NCI-H774 (cell line): ENCODE data around the gene PMFBP1.
"Not testable (repeated sequence)": the region's sequence is repeated elsewhere in the genome, so short reads cannot be mapped to it uniquely, and the experiment has no call there.

Source experiments
- DNase-seq: peaks from one replicate; lab custom pipeline; 2025; lab: John Stamatoyannopoulos, UW

Gene PMFBP1

DNA sequence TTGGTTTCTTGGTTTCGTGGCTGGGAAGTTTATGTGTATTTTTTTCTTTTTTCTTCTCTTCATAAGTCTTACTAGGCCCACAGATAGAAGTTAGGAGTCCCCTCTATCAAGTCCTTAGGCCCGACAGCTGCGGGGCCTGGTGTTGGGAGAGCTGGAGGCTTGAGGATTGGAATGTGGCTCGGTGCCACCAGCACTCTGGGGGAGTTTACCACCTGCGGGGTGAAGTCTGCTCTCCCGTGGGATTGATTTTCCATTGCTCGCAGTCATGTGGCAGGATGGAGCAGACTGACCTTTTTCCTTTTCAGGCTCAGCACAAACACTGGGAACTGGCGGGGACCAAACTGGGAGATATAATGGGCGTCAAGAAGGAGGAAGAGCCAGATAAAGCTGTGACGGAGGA lies 70.8 kb downstream of the PMFBP1 start:
- no peak for DNase-seq

DNA sequence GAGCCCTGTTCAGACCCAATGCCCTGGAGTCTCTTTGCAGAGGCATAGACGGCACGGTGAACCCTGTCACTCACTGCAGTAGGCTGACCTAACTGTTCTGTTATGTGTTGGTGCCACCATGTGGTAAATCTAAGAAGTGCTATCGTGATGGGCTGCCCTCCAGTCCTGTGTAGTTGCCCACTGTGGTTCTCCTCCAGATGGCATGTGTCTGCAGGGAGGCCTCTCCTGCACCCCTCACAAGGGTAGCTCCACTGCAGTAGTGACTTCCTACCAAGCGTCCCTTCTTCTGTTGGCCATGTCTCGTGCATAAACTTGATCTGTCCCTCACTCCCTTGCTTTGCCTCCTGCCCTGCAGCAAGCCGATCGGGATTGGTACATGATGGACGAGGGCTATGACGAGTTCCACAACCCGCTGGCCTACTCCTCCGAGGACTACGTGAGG lies 72.6 kb downstream of the PMFBP1 start:
- no peak for DNase-seq

- no peak for DNase-seq
These were observed 73.0 kb downstream of the PMFBP1 start for GRCh38 chr16:72098936-72099335.

DNA sequence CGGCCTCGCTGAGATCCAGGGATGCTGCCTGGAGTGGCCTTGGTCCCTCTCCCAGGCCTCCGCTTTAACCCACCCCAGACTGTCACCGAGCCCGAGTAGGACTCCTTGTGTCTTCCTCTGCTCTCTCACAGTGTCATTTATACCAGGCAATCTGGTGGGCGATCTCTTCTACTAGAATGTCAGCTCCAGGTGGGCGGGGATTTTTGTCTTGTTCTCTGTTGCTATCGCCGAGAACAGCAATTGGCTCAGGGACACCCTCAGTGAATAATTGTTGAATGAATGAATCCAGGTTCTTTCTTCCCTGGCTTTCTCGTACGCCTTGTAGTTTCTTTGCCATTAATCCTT lies 77.7 kb downstream of the PMFBP1 start:
- no peak for DNase-seq

DNA sequence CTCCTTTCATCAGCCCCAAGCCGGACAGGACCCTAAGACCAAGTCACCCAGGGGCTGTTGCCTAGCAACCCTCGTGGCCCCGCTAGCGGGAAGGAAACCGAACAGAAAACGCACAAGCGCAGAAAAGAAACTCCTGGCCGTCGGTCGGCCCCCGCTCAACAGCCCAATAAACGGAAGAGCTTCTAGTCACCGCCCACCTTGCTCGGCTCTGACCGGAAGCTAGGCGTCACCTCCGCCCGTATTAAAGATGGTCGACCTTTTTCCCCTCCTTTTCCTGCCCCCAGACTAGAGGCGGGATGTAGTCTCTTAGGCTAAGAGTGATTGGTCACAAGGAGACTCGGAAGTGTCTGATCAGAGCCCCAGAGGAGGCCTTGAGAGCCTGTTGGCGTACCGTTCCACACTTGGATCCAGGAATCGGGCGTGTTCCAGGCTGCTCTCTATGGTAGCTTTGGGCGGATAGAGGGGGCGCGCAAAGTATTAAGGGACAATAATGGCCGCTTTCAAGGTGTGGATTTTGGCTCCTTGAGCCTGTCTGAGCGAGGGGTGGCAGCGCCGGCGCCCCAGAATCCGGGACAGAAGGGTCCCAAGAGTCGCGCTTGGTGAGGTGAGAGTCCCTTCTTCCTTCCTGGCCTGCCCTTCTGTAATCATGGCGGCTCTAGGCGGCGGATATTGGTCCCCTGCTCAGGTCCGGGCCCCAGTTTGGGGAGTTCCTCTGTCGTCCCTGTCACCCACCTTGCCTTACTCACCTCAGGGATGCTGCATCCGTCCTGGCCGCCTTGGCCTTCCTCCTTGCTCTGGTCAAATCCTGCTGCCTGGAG lies 78.3 kb downstream of the PMFBP1 start, which contains the start of the genes DHX38 and TXNL4B:
Gene DHX38 (plus strand): TSS at position 400 of the 818 bp plus-strand sequence. CDS start 2,311 bp downstream, outside the sequence.
Gene TXNL4B (minus strand): TSS at position 173 of the 818 bp plus-strand sequence. CDS start 2,871 bp downstream, outside the sequence.
- DNase-seq, result peak; percentile 91

- DNase-seq, result no peak
These were observed 79.0 kb downstream of the PMFBP1 start for GRCh38 chr16:72092832-72093447.

DNA sequence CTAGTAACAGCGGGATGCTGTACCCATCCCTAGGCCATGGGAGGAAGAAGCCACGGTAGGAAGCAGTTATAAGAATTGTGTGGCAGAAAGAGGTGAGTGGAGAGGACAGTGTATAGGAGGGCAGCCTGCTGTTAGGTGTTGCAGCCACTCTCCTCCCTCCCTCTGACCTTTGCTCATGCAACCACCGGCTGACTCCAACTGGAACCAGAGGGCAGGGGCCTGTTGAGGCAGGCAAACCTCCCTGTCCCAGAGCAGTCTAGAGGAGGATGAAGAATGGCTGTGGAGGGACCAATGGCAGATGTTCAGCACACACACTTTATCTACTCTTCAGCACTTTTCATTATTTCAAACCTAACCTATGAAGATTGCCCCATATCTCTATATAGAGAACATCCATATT lies 80.7 kb downstream of the PMFBP1 start:
- DNase-seq, result no peak

DNA sequence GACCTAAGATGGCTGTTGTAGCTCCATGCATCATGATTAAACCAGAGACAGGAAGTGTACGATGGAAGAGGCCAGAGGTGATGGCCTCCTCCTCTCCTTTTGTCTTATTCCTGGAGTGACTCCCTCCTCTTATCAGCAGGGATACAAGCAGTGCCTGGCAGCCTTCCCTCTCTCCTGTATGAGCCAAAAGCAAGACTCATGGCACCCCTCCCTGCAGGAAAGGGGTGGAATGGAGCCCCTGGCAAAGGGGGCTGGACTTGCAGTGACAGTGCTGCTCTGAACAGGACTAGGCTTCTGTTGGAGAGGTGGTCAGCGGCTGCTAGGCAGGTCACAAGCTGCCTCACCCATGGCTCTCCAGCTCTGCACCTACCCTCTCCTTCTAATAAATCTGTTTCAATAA lies 87.0 kb downstream of the PMFBP1 start:
- DNase-seq, result no peak

DNA sequence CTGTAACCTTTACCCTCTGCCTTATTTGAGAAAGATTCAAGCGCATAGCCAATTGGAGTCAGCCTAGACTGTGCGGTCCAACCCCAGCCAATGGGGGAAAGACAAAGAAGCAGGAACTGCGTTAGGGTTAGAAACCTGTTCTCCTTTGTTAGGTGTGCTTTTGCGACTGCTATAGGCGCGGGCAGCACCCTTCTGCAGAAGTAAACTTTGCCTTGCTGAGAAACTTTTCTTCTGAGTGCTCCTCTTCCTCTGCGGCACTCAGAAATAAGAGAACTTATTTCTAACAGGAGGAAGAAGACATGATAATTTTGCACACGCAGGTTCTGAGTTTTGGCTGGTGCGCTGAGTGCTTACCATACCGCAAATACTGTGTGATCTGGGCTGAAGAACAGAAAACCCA lies 87.5 kb downstream of the PMFBP1 start:
- no peak for DNase-seq

- DNase-seq, result no peak
These were observed 88.1 kb downstream of the PMFBP1 start for GRCh38 chr16:72083778-72084404.

- DNase-seq, result not testable (repeated sequence)
These were observed 94.8 kb downstream of the PMFBP1 start for GRCh38 chr16:72076991-72077706.

DNA sequence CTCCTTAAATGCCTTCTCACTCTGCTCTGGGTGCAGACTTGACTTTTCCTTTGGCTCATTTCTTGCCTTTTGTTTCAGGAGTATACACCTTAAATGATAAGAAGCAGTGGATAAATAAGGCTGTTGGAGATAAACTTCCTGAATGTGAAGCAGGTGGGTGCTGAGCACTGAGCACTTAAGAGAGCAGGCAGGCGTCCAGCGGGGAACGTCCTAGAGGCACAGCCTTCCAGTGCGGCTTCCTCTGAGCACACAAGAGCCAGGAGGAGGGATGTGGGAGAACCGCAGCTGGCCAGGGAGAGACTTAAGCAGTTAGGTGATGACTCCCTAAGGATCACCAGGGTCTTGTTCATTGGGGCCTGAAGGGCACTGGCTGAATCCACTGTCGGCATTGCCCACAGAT lies 96.9 kb downstream of the PMFBP1 start:
- not testable (repeated sequence) for DNase-seq

DNA sequence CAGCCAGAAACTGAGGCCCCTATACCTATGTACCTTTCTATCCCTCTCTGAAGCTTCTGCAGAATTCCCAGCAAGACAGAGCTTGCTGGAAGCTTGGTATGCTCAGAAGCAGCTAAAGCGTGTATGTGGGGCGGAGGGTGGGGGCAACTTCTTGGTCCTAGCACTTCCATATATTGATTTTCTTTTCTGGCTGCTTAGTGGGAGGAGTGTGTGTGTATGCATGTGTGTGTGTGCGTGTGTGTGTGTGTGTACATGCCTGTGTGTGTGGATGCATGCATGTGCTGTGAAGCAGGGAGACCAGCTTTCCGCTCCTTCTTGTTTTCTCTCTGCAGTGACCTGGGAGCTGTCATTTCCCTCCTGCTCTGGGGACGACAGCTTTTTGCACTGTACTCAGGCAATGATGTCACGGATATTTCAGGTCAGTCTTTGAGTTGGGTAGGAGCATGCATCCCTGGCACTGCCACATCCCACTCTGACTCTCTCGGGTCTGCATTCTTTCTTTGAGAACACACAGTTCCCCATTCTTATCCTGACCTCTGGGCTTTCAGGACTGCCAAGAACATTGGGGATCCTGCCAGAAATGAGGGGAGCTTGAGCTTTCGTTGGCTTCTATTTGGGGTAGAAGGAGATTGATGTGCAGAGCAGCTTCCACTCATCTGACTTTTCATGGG lies 98.3 kb downstream of the PMFBP1 start:
- DNase-seq, result no peak

DNA sequence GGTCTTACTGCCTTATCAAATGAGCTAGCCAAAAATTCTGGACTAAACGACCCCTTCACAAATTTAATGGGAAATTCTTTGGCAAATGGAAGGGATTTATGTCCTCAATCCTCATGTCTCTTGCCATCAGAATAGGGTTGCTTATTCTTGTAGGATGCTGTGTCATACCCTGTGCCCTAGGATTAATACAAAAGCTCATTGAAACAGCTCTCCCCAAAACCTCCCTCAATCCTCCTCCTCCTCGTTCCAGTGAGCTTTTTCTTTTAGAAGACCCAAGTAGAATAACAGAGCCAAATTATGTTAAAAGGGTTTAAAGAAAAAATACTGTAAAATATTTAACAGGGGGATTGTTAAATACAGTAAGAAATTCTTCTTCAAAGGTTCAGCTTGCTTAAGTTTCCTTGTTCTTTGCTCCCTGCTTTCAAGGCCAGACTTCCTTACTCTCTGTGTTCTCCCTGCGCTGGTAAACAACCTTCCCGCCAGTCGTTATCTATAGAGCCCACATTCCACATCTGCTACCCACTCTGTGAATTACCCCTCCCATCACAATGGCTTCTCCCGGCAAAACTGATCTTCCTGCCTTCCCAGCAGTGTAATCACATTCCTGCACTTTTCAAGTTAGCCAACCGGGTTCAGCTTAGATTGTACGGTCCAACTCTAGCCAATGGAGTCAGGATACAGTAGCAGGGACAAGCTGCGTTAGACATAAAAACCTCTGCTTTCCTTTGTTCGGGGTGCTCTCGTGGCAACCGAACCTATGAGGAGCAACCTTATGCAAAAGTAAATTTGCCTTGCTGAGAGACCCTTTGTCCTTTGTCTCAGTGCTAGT lies 99.2 kb downstream of the PMFBP1 start:
- DNase-seq, result no peak
